GM21737 (cell line): ENCODE results near the gene GNG2.

Experiments used
- ATAC-seq: cut with Tn5 transposase; IDR thresholded peaks from one replicate; pipeline ENCODE4 v1.9.1; 2021; ENCODE audit warnings: mild to moderate bottlenecking, moderate library complexity; ENCODE audit not compliant: unreplicated experiment

GNG2 gene

GRCh38 chr14:51884086-51884927 is 23.9 kb downstream of the GNG2 start:
- peak; percentile 67 for ATAC-seq

GRCh38 chr14:51889851-51890250 is 29.4 kb downstream of the GNG2 start:
- ATAC-seq: no peak

GRCh38 chr14:51894250-51894649 is 33.8 kb downstream of the GNG2 start:
- no peak for ATAC-seq

GRCh38 chr14:51895375-51895774 is 35.0 kb downstream of the GNG2 start:
- ATAC-seq: no peak

GRCh38 chr14:51897791-51898355 is 37.5 kb downstream of the GNG2 start:
- ATAC-seq: no peak

GRCh38 chr14:51901475-51902024 is 41.1 kb downstream of the GNG2 start:
- no peak for ATAC-seq

GRCh38 chr14:51905656-51906121 is 45.3 kb downstream of the GNG2 start:
- ATAC-seq: peak; percentile 91

- no peak for ATAC-seq
Observed at GRCh38 chr14:51908086-51908485, 47.7 kb downstream of the GNG2 start.

- ATAC-seq: no peak
Observed at GRCh38 chr14:51912112-51912786, 51.8 kb downstream of the GNG2 start.

- ATAC-seq: no peak
Observed at GRCh38 chr14:51914310-51914709, 53.9 kb downstream of the GNG2 start.

- ATAC-seq: no peak
Observed at GRCh38 chr14:51917193-51917592, 56.8 kb downstream of the GNG2 start.

- ATAC-seq: no peak
Observed at GRCh38 chr14:51921026-51921425, 60.6 kb downstream of the GNG2 start.

- ATAC-seq: no peak
Observed at GRCh38 chr14:51922624-51923023, 62.2 kb downstream of the GNG2 start.

- no peak for ATAC-seq
Observed at GRCh38 chr14:51924600-51924999, 64.2 kb downstream of the GNG2 start.

- ATAC-seq: no peak
Observed at GRCh38 chr14:51925980-51926379, 65.6 kb downstream of the GNG2 start.

- ATAC-seq: no peak
Observed at GRCh38 chr14:51926449-51926848, 66.0 kb downstream of the GNG2 start.

- no peak for ATAC-seq
Observed at GRCh38 chr14:51928568-51928967, 68.2 kb downstream of the GNG2 start.

GRCh38 chr14:51929166-51929565 is 68.8 kb downstream of the GNG2 start:
- no peak for ATAC-seq

- ATAC-seq: no peak
Observed at GRCh38 chr14:51929910-51930682, 69.7 kb downstream of the GNG2 start.

- ATAC-seq: no peak
Observed at GRCh38 chr14:51931308-51931707, 70.9 kb downstream of the GNG2 start.

- ATAC-seq: no peak
Observed at GRCh38 chr14:51933191-51933590, 72.8 kb downstream of the GNG2 start.
